GM12891 (cell line): ENCODE measurements around the gene UNCX.

ENCODE experiments used
- DNase-seq: peaks from one replicate; pipeline ENCODE4 v3.0.0; 2011; ENCODE audit warnings: low spot score; ENCODE audit not compliant: insufficient read length
- FAIRE-seq: peaks from 2 replicates; lab custom pipeline; 2011; peaks lifted over from hg19 to GRCh38; lab: Jason Lieb, UNC
- PAX5 ChIP-seq: IDR thresholded peaks from 2 replicates; pipeline ENCODE4 v1.6.1; 2011; ENCODE audit warnings: low read length, moderate library complexity, mild to moderate bottlenecking; ENCODE audit not compliant: insufficient read depth, severe bottlenecking
- POLR2A ChIP-seq: IDR thresholded peaks from 2 replicates; pipeline ENCODE4 v1.6.1; 2011; ENCODE audit warnings: low read depth, low read length, control low read depth
- POLR2AphosphoS5 ChIP-seq: IDR thresholded peaks from 2 replicates; pipeline ENCODE4 v1.6.1; 2011; ENCODE audit warnings: low read depth, low read length, control low read depth
- POU2F2 ChIP-seq: IDR thresholded peaks from 2 replicates; pipeline ENCODE4 v1.6.1; 2011; ENCODE audit warnings: low read depth, mild to moderate bottlenecking, control low read depth, low read length, moderate library complexity
- SPI1 ChIP-seq: IDR thresholded peaks from 2 replicates; pipeline ENCODE4 v1.6.1; 2011; ENCODE audit warnings: low read depth, low read length, control low read depth
- TAF1 ChIP-seq: IDR thresholded peaks from 2 replicates; pipeline ENCODE4 v1.6.1; 2011; ENCODE audit warnings: low read depth, low read length, control low read depth

UNCX gene

DNA sequence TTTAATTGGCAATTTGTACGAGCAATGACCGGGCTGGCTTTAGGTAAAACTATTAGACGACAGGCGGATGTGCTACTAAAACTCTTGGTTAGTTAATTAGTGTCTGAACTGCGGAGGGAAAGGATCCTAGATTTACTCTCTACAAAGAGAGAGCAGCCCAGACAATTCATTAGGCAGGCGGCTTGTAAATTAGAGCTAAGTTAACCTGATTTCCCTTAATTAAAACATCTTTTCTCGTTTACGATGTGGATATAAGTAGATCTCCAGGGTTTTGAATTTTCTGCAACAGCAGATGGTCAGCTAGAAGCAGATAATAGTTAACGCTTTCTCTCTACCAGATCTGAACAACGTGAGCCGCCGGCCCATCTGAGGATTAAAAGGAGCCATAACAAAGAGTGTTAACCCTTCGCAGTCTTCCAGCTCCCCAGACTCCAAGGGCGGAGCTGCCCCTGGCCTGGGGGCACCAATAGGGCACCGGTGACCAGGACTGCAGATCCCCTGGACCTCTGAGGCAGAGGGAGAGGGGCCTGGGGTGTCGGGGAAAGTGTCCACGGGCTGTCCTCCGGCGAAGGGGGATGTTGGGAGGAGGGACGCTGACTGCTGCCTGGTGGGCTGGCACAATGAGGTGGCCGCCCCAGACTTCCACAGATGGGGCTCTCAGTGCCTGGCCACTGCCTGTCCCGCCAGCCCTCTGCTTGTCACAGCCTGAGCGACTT lies 6.3 kb upstream of the UNCX start:
- TF ChIP-seq TAF1 (no peak), PAX5 (no peak), SPI1 (no peak), POLR2AphosphoS5 (no peak), POU2F2 (no peak), POLR2A (no peak)
- DNase-seq (no peak), FAIRE-seq (no peak)

- DNase-seq (no peak), FAIRE-seq (no peak)
- TF ChIP-seq PAX5 (no peak), POLR2AphosphoS5 (no peak), POLR2A (no peak), TAF1 (no peak), SPI1 (no peak)
Measured at GRCh38 chr7:1227071-1227804, 5.4 kb upstream of the UNCX start.

- FAIRE-seq (no peak), DNase-seq (no peak)
- TF ChIP-seq POU2F2 (no peak), POLR2AphosphoS5 (no peak), POLR2A (no peak), TAF1 (no peak), PAX5 (no peak)
Measured at GRCh38 chr7:1227814-1228544, 4.7 kb upstream of the UNCX start.

DNA sequence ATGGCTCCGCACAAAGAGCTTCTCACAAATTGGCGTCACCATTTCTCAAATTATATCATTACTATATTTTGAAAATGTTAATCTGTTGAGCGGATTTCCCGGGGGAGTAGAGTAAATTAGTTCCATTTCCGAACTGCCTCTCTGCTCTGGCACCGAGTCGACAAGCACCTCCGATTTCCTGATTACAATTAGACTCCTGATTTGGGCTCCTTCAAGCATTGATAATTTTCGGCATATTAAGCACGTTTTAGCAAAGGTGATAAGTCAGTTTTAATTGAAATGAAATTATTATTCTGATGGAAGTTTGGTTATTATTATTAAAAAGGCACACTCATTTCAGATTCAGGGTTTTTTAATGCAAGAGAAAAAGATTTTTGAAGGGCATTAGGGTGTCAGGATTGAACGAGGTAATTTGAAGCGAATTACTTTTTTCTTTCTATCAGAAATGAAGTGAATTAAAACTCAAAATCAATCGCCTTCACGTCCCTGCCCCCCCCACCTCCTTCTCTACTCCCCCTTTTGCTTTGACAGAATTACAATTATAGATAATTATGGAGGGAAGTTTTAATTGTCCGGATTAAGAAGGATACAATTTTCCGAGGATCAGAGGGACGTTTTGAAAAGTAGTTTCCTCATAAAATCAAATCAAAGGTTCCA lies 4.0 kb upstream of the UNCX start:
- DNase-seq (no peak), FAIRE-seq (no peak)
- TF ChIP-seq TAF1 (no peak), SPI1 (no peak), POLR2A (no peak), POLR2AphosphoS5 (no peak), POU2F2 (no peak), PAX5 (no peak)

GRCh38 chr7:1229202-1229947 lies 3.3 kb upstream of the UNCX start:
- TF ChIP-seq TAF1 (no peak), SPI1 (no peak), POLR2AphosphoS5 (no peak), POU2F2 (no peak), POLR2A (no peak), PAX5 (no peak)
- DNase-seq (no peak), FAIRE-seq (no peak)

GRCh38 chr7:1229956-1230355 lies 2.7 kb upstream of the UNCX start:
- TF ChIP-seq TAF1 (no peak), SPI1 (no peak), POU2F2 (no peak)
- no peak for DNase-seq
- no peak for FAIRE-seq

DNA sequence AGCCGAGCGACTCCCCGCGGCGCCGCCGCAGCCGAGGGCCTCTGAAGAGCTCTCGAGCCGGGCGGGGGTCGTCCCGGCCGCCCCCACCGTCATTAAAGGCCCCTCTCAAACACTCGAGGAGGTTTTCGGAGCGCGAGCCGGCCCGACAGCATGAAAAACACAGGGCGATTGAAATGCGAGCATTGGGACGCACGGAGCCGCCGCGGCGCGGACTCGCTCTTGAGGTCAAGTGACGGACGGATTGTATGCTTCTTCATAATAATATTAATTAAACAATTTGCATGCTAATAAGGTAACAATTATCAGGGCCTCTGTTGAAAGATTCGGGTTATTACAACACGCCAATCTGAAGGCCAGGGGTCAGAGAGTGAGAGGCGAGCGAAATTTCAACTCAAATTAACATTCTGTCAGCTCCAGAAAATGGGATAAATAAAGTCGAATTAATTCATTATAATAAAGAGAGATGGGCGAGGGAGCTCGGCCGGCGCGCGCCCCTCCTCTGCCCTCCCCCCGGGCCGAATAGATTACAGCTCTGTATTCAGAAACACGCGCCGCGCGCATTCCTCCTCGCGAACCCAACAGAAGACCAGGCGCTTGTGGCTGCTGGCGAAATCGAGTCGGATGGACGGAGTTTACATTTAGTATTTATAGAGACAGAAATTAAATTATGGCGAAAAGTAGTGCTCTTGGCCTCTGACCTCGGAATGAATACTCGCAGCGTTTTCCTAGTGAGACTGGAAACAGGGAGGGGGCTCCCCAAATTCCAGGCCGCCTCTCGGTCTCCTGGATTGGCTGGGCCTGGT lies 2.1 kb upstream of the UNCX start:
- DNase-seq (no peak), FAIRE-seq (no peak)
- TF ChIP-seq POLR2AphosphoS5 (no peak), TAF1 (no peak), POLR2A (no peak), SPI1 (no peak), POU2F2 (no peak), PAX5 (no peak)
